Mesothelial cell of epicardium (in vitro differentiated cells): ENCODE results near the gene UVSSA. TPM values are rescaled to one million over a fixed set of nuclear protein-coding genes. Genes with fewer than 3 reads are reported as not detected.
A peak's percentile ranks its signal among the peaks of the same experiment; 100 is the strongest.

ENCODE experiments used
- DNase-seq, 2 experiments: peaks; one replicate each; pipeline ENCODE4 v3.0.0; 2021; ENCODE audit warnings: low spot score in 2 of 2; ENCODE audit not compliant: unreplicated experiment in 2 of 2
- H3K27ac Mint-ChIP-seq: 2 replicates; pipeline ENCODE4 v1.8.0; 2021; ENCODE audit warnings: mixed read lengths
- H3K27me3 Mint-ChIP-seq: 2 replicates; pipeline ENCODE4 v1.8.0; 2021; ENCODE audit warnings: low read depth, mixed read lengths
- H3K36me3 Mint-ChIP-seq: 2 replicates; pipeline ENCODE4 v1.8.0; 2021; ENCODE audit warnings: mixed read lengths
- H3K4me1 Mint-ChIP-seq: 2 replicates; pipeline ENCODE4 v1.8.0; 2021; ENCODE audit warnings: mixed read lengths
- H3K4me3 Mint-ChIP-seq: 2 replicates; pipeline ENCODE4 v1.8.0; 2021; ENCODE audit warnings: mild to moderate bottlenecking, moderate library complexity, mixed read lengths
- H3K9me3 Mint-ChIP-seq: 2 replicates; pipeline ENCODE4 v1.8.0; 2021; ENCODE audit warnings: mixed read lengths
- CTCF ChIP-seq: fragments of 200-600 bp; sonication (generic); IDR thresholded peaks from one replicate; pipeline ENCODE4 v1.5.0; 2021; ENCODE audit warnings: antibody characterized with exemption; ENCODE audit not compliant: unreplicated experiment
- total RNA-seq: library from RNA; stranded (reverse); gene quantifications from 3 replicates; pipeline ENCODE4 v1.2.1, GENCODE V29; 2021

UVSSA gene
- total RNA-seq, 1 donor from 2014 or later = 62.9 TPM

- Mint-ChIP-seq H3K4me3 (peak overlapping the region; percentile 17), H3K27ac (peak overlapping the region; percentile 81), H3K27me3 (peaks cover 15% of the 10 kb centered on the region), H3K9me3 (peaks cover 13% of the 10 kb centered on the region), H3K36me3 (peaks cover 17% of the 10 kb centered on the region), H3K4me1 (no peaks in the 10 kb centered on the region)
- no peak for TF ChIP-seq CTCF
- DNase-seq = peak in 1 of 2 experiments; percentile 3
Observed at GRCh38 chr4:1395941-1396805, 49.2 kb downstream of the UVSSA start.

- H3K4me1 Mint-ChIP-seq = no peaks in the 10 kb centered on the region
- H3K27me3 Mint-ChIP-seq = peaks cover 21% of the 10 kb centered on the region
- H3K27ac Mint-ChIP-seq = peak overlapping the region; percentile 81
- TF ChIP-seq CTCF = no peak
- peak in 1 of 2 experiments; percentile 8 for DNase-seq
- peaks cover 13% of the 10 kb centered on the region for H3K9me3 Mint-ChIP-seq
- no peak overlapping the region for H3K4me3 Mint-ChIP-seq
- peaks cover 17% of the 10 kb centered on the region for H3K36me3 Mint-ChIP-seq
Observed at GRCh38 chr4:1396806-1397455, 49.9 kb downstream of the UVSSA start.

- H3K27me3 Mint-ChIP-seq = peaks cover 36% of the 10 kb centered on the region
- no peak for DNase-seq
- TF ChIP-seq CTCF = no peak
- H3K4me3 Mint-ChIP-seq = no peak overlapping the region
- no peaks in the 10 kb centered on the region for H3K4me1 Mint-ChIP-seq
- H3K27ac Mint-ChIP-seq = peak overlapping the region; percentile 71
- H3K9me3 Mint-ChIP-seq = peaks cover 9% of the 10 kb centered on the region
- H3K36me3 Mint-ChIP-seq = peaks cover 17% of the 10 kb centered on the region
Observed at GRCh38 chr4:1398681-1399507, 51.9 kb downstream of the UVSSA start.

- DNase-seq = no peak
- H3K4me3 Mint-ChIP-seq = no peak overlapping the region
- H3K36me3 Mint-ChIP-seq = peaks cover 17% of the 10 kb centered on the region
- peaks cover 42% of the 10 kb centered on the region for H3K27me3 Mint-ChIP-seq
- TF ChIP-seq CTCF = no peak
- H3K9me3 Mint-ChIP-seq = peaks cover 4% of the 10 kb centered on the region
- H3K27ac Mint-ChIP-seq = no peak overlapping the region
- H3K4me1 Mint-ChIP-seq = no peaks in the 10 kb centered on the region
Observed at GRCh38 chr4:1399508-1400190, 52.6 kb downstream of the UVSSA start.

GRCh38 chr4:1400191-1400805, 53.3 kb downstream of the UVSSA start:
- no peak for TF ChIP-seq CTCF
- peaks cover 49% of the 10 kb centered on the region for H3K27me3 Mint-ChIP-seq
- H3K9me3 Mint-ChIP-seq = peaks cover 4% of the 10 kb centered on the region
- peak in 1 of 2 experiments; percentile 33 for DNase-seq
- H3K4me1 Mint-ChIP-seq = no peaks in the 10 kb centered on the region
- H3K4me3 Mint-ChIP-seq = no peak overlapping the region
- H3K27ac Mint-ChIP-seq = no peak overlapping the region
- peaks cover 18% of the 10 kb centered on the region for H3K36me3 Mint-ChIP-seq
